Kidney (tissue), 14 donors: ENCODE data around the gene ACTC1. TPM values are rescaled to one million over a fixed set of nuclear protein-coding genes. Genes with fewer than 3 reads are reported as not detected.

ENCODE experiments used
- DNase-seq, 5 donors: peaks; one replicate each; pipeline ENCODE4 v3.0.0-alpha.2; 2013 to 2020
- FAIRE-seq: peaks from 2 replicates; lab custom pipeline; 2012; peaks lifted over from hg19 to GRCh38; lab: Jason Lieb, UNC
- H3K27ac ChIP-seq, 2 donors: one replicate each; pipeline ENCODE4 v1.7.0; 2013; ENCODE audit warnings: low read depth in 2 of 2, low read length in 2 of 2, inconsistent platforms in 1 of 2
- H3K27me3 ChIP-seq: one replicate; pipeline ENCODE4 v1.7.1; 2013; ENCODE audit warnings: low read length, inconsistent platforms; ENCODE audit not compliant: control insufficient read depth, insufficient read depth
- H3K36me3 ChIP-seq, 3 donors: one replicate each; pipeline versions ENCODE4 v1.7.0 to v1.7.1; 2013; ENCODE audit warnings: low read length in 3 of 3, control low read depth in 1 of 3, inconsistent platforms in 1 of 3; ENCODE audit not compliant: insufficient read depth in 3 of 3, control insufficient read depth in 2 of 3
- H3K4me1 ChIP-seq, 3 donors: one replicate each; pipeline versions ENCODE4 v1.7.0 to v1.7.1; 2013; ENCODE audit warnings: low read length in 3 of 3, inconsistent platforms in 1 of 3, low read depth in 1 of 3; ENCODE audit not compliant: control insufficient read depth in 2 of 3, insufficient read depth in 2 of 3
- H3K4me3 ChIP-seq, 3 donors: one replicate each; pipeline versions ENCODE4 v1.7.0 to v1.8.1; 2013; ENCODE audit warnings: low read length in 3 of 3, control low read depth in 1 of 3, inconsistent platforms in 1 of 3
- H3K9ac ChIP-seq, 3 donors: one replicate each; pipeline versions ENCODE4 v1.7.0 to v1.7.1; 2013; ENCODE audit warnings: low read length in 3 of 3, control low read depth in 1 of 3, inconsistent platforms in 1 of 3
- H3K9me3 ChIP-seq, 3 donors: one replicate each; pipeline versions ENCODE4 v1.7.0 to v1.7.1; 2013; ENCODE audit warnings: low read length in 3 of 3, control low read depth in 1 of 3, inconsistent platforms in 1 of 3; ENCODE audit not compliant: control insufficient read depth in 2 of 3, insufficient read depth in 1 of 3
- intact Hi-C: fragments of 100-400 bp; cut with DNase I; formaldehyde crosslinking; loops from one replicate; pipeline ENCODE4 v1.11.1; 2022
- polyA plus RNA-seq: library from polyadenylated mRNA; stranded (reverse); fragments of 350-450 nt; fragmentation: Illumina TruSeq; extraction: RNeasy Lipid Tissue Mini Kit (QIAGEN cat#74804); gene quantifications from one replicate; pipeline ENCODE4 v1.2.3, GENCODE V29; 2014; ENCODE audit warnings: low read depth, low replicate concordance; ENCODE audit not compliant: insufficient read depth
- total RNA-seq: library from RNA; stranded (reverse); fragmentation: NEBNext Ultra II Directional; extraction: Animal tissue kit (Norgen Biotek cat#: 25700); gene quantifications from one replicate; pipeline ENCODE4 v1.2.1, GENCODE V29; 2021
- TF ChIP-seq, protein P1 (sequence below): IDR thresholded peaks from 3 replicates; pipeline ENCODE4 v1.5.1; 2012; ENCODE audit warnings: mild to moderate bottlenecking, moderate library complexity, borderline replicate concordance; ENCODE audit not compliant: insufficient read depth; ENCODE audit errors: extremely low read depth
- donor health status: control.
- donor health status: control.
- donor health status: control.
- donor health status: control.
- donor health status: control.
- donor health status: DM: yes; HTN: yes; CAD: no.
- donor health status: Normal renal cell carcinoma (clear cell type).

Gene ACTC1
- total and polyA plus RNA-seq, 2 donors from 2014 or later, result 7.4 to 25.0 TPM

DNA sequence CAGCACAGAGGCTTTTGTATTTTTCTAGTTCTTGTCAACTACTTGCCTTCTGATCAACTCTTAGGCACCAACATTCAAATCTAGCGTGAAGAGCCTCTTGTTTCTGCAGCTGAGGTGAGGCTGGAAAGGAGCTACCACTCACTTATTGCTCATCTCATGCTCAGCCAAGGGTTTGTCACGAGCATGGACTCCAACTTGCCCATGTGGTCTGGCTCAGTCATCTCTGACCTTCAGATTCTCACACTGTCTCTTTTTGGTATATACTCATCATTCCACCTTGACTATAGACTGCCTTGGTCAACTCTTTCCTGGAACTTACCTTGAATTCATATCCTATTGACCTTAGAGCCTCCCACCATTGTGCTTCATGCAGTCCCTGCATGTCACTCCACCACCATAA, 35.4 kb downstream of the ACTC1 start:
- Histone ChIP-seq H3K4me1 (no peaks in the 10 kb centered on the region), H3K27me3 (peaks cover 19% of the 10 kb centered on the region), H3K27ac (no peak overlapping the region), H3K4me3 (no peak overlapping the region), H3K36me3 (no peaks in the 10 kb centered on the region), H3K9me3 (no peaks in the 10 kb centered on the region), H3K9ac (no peak overlapping the region)
- intact Hi-C loops, result no loop called here
- FAIRE-seq (no peak), DNase-seq (no peak)
- TF ChIP-seq, protein P1, sequence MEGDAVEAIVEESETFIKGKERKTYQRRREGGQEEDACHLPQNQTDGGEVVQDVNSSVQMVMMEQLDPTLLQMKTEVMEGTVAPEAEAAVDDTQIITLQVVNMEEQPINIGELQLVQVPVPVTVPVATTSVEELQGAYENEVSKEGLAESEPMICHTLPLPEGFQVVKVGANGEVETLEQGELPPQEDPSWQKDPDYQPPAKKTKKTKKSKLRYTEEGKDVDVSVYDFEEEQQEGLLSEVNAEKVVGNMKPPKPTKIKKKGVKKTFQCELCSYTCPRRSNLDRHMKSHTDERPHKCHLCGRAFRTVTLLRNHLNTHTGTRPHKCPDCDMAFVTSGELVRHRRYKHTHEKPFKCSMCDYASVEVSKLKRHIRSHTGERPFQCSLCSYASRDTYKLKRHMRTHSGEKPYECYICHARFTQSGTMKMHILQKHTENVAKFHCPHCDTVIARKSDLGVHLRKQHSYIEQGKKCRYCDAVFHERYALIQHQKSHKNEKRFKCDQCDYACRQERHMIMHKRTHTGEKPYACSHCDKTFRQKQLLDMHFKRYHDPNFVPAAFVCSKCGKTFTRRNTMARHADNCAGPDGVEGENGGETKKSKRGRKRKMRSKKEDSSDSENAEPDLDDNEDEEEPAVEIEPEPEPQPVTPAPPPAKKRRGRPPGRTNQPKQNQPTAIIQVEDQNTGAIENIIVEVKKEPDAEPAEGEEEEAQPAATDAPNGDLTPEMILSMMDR, result no peak

DNA sequence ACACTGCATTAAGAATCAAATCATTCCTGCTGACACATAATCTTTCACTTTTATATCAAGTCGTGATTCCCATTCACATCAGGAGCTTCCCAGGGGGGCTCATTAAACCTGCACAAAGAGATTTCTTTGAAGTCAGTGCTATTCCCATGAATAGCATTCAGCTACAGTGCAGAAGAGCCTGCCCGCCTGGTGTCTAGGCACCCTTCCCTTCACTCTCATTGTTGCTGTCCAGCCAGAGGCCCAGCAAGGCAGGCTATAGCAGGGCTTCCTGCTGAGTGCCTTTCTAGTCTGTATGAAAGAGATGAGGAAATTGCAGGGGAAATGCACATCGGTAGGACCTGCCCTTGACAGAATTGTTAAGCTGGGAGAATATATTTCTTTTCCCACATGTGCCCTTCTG, 36.0 kb downstream of the ACTC1 start:
- Histone ChIP-seq H3K27me3 (peaks cover 19% of the 10 kb centered on the region), H3K9me3 (no peaks in the 10 kb centered on the region), H3K4me3 (no peak overlapping the region), H3K4me1 (no peaks in the 10 kb centered on the region), H3K36me3 (no peaks in the 10 kb centered on the region), H3K27ac (no peak overlapping the region), H3K9ac (no peak overlapping the region)
- DNase-seq (no peak), FAIRE-seq (no peak)
- TF ChIP-seq, protein P1, result no peak
- intact Hi-C loops, result no loop called here

DNA sequence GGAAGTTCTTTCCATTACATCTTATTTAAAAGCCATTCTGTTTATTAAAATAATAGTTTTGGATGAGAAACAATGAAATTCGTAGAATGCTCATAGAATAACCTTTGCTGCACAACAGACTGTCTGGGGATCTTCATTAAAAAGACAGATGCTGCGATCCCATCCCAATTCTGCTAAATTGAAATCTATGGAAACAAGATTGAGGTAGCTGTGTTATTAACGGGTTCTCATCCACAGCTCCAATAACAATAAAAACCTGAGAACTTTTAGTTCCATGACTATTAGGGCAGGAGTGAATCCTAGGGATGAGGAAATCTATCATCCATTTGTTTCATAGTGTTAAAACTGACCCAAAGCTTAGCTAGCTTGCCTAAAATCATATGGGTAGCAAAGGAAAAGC, 38.1 kb downstream of the ACTC1 start:
- intact Hi-C loops, result no loop called here
- H3K9ac ChIP-seq, result no peak overlapping the region
- peaks cover 27% of the 10 kb centered on the region for H3K27me3 ChIP-seq
- no peak for DNase-seq
- TF ChIP-seq, protein P1, result no peak
- H3K9me3 ChIP-seq, result no peaks in the 10 kb centered on the region
- H3K4me3 ChIP-seq, result no peak overlapping the region
- H3K36me3 ChIP-seq, result no peaks in the 10 kb centered on the region
- H3K27ac ChIP-seq, result no peak overlapping the region
- no peaks in the 10 kb centered on the region for H3K4me1 ChIP-seq
- FAIRE-seq, result no peak

DNA sequence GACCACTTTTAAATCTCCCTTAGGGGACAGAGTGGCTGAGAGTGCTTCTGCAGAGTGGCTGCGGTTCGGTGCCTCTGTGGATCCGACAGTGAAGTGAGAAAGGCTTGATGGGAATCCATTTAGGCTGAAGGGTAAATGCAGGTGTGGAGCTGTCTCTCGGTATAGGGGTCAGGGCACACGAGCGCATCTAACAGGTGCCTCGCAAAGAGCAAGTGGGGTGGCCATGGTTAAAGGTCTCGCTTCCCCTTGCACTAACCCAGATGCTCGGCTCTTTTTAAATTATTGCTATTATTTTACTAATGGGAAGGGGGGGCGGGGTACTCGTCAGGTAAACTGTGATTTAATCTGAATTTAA, 40.0 kb downstream of the ACTC1 start:
- H3K27me3 ChIP-seq, result peaks cover 27% of the 10 kb centered on the region
- no peaks in the 10 kb centered on the region for H3K4me1 ChIP-seq
- H3K4me3 ChIP-seq, result no peak overlapping the region
- H3K9me3 ChIP-seq, result no peaks in the 10 kb centered on the region
- TF ChIP-seq, protein P1, result no peak
- H3K9ac ChIP-seq, result no peak overlapping the region
- FAIRE-seq (no peak), DNase-seq (no peak)
- no peak overlapping the region for H3K27ac ChIP-seq
- no peaks in the 10 kb centered on the region for H3K36me3 ChIP-seq
- intact Hi-C loops, result no loop called here
